SK-N-SH treated with all-trans-retinoic acid at 6 μM for 48 hours (cell line): ENCODE results near the gene PDZD2.

Experiments
- ARNTL ChIP-seq: fragments of 450-650 bp; formaldehyde crosslinking; IDR thresholded peaks from 2 replicates; pipeline ENCODE4 v1.5.0; 2020; ENCODE audit warnings: low read depth, mild to moderate bottlenecking, moderate library complexity, borderline replicate concordance
- BACH2 ChIP-seq: fragments of 250-450 bp; sonication (Bioruptor Pico); IDR thresholded peaks from 2 replicates; pipeline ENCODE4 v1.9.0; 2021; ENCODE audit warnings: mild to moderate bottlenecking, borderline replicate concordance
- CSDC2 ChIP-seq: fragments of 250-450 bp; sonication (Bioruptor Pico); IDR thresholded peaks from 2 replicates; pipeline ENCODE4 v1.5.0; 2020; ENCODE audit warnings: mild to moderate bottlenecking, moderate library complexity
- ESRRG ChIP-seq: fragments of 250-450 bp; sonication (Bioruptor Pico); IDR thresholded peaks from 2 replicates; pipeline ENCODE4 v1.6.1; 2021; ENCODE audit warnings: mild to moderate bottlenecking
- GLIS3 ChIP-seq: fragments of 250-450 bp; sonication (Bioruptor Pico); IDR thresholded peaks from 2 replicates; pipeline ENCODE4 v1.5.0; 2020; ENCODE audit warnings: mild to moderate bottlenecking, moderate library complexity
- OSR1 ChIP-seq: fragments of 250-450 bp; sonication (Bioruptor Pico); IDR thresholded peaks from 2 replicates; pipeline ENCODE4 v1.8.0; 2022; ENCODE audit warnings: moderate library complexity, mild to moderate bottlenecking, inconsistent platforms
- PATZ1 ChIP-seq: fragments of 250-450 bp; sonication (Bioruptor Pico); IDR thresholded peaks from 2 replicates; pipeline ENCODE4 v1.8.0; 2020; ENCODE audit warnings: mild to moderate bottlenecking, moderate library complexity, borderline replicate concordance
- RARB ChIP-seq: fragments of 250-450 bp; sonication (Bioruptor Pico); IDR thresholded peaks from 2 replicates; pipeline ENCODE4 v1.8.0; 2021; ENCODE audit warnings: mild to moderate bottlenecking, moderate library complexity
- ZFP3 ChIP-seq: fragments of 250-450 bp; sonication (Bioruptor Pico); IDR thresholded peaks from 2 replicates; pipeline ENCODE4 v1.5.0; 2020; ENCODE audit warnings: mild to moderate bottlenecking, moderate library complexity
- ZFP30 ChIP-seq: fragments of 450-650 bp; formaldehyde crosslinking; IDR thresholded peaks from 2 replicates; pipeline ENCODE4 v1.5.0; 2022; ENCODE audit warnings: mild to moderate bottlenecking, moderate library complexity
- ZNF565 ChIP-seq: fragments of 450-650 bp; formaldehyde crosslinking; conservative IDR thresholded peaks from 2 replicates; pipeline ENCODE4 v1.5.0; 2020; ENCODE audit warnings: low read depth, mild to moderate bottlenecking, moderate library complexity
- ZNF70 ChIP-seq: fragments of 450-650 bp; formaldehyde crosslinking; IDR thresholded peaks from 2 replicates; pipeline ENCODE4 v1.5.0; 2020; ENCODE audit warnings: mild to moderate bottlenecking, moderate library complexity
- ZNF8 ChIP-seq: fragments of 450-650 bp; formaldehyde crosslinking; IDR thresholded peaks from 2 replicates; pipeline ENCODE4 v1.5.0; 2020; ENCODE audit warnings: mild to moderate bottlenecking, moderate library complexity

DNA sequence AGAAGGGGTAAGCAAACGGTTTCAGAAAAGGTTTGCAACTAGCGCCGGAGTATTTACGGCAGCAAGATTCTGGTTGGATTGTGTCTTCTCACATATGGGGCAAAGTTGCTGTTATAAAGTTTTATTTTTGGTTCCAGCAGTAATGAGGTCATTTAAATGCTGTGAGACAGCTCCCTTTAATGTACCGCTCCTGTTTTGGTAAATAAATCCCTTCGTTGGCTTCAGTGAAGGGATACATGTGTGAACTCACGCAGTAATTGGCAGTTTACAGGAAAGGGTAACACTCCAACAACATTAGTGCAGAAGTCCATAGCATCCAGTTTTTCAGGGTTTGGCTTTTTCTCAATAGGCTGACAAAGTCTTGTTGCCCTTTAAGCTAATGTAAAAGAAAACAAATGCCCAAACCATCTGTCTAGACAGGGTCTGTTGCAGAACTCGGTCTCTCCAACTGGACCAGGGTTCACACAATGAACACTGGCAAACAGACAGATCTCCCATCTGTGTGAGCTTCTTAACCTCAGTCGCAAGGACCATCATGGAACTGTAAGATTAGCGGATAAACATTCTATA, 351.2 kb downstream of the PDZD2 start:
- TF ChIP-seq PATZ1 (no peak), ARNTL (CRISPR knock-in tag) (no peak), ZNF565 (CRISPR knock-in tag) (no peak), ZFP3 (CRISPR knock-in tag) (no peak), ESRRG (no peak), ZNF70 (CRISPR knock-in tag) (no peak), BACH2 (CRISPR knock-in tag) (no peak), RARB (CRISPR knock-in tag) (no peak), ZNF8 (no peak), GLIS3 (CRISPR knock-in tag) (no peak), OSR1 (CRISPR knock-in tag) (no peak), ZFP30 (no peak), CSDC2 (CRISPR knock-in tag) (no peak)
